GM23338 (cell line): Measurements from ENCODE around the gene ADCY6. TPM values are rescaled to one million over a fixed set of nuclear protein-coding genes. Genes with fewer than 3 reads are reported as not detected.

Experiments used
- ATAC-seq: fragments of 200-7000 bp; cut with Tn5 transposase; 3 replicates; pipeline ENCODE4 v1.9.1; 2020
- DNase-seq: peaks from one replicate; pipeline ENCODE4 v3.0.0-alpha.2; 2015; ENCODE audit warnings: low spot score
- H2AFZ ChIP-seq: fragments of 200-600 bp; sonication (generic); 2 replicates; pipeline ENCODE4 v1.8.0; 2016; ENCODE audit warnings: antibody characterized with exemption, mild to moderate bottlenecking, moderate library complexity
- H3F3A ChIP-seq: fragments of 200-600 bp; sonication (generic); replicated peaks from 2 replicates; pipeline ENCODE4 v1.8.0; 2017; ENCODE audit warnings: antibody characterized with exemption, mixed run types, low read depth
- H3K27ac ChIP-seq: fragments of 200-600 bp; sonication (generic); 2 replicates; pipeline ENCODE4 v1.6.1; 2016; ENCODE audit warnings: low read depth
- H3K27me3 ChIP-seq: fragments of 200-600 bp; sonication (generic); 2 replicates; pipeline ENCODE4 v1.8.0; 2016; ENCODE audit warnings: mild to moderate bottlenecking, mixed run types, moderate library complexity; ENCODE audit not compliant: insufficient read depth
- H3K36me3 ChIP-seq: fragments of 200-600 bp; sonication (generic); 2 replicates; pipeline ENCODE4 v1.8.0; 2016; ENCODE audit warnings: mild to moderate bottlenecking; ENCODE audit not compliant: insufficient read depth
- H3K4me1 ChIP-seq: fragments of 200-600 bp; sonication (generic); 2 replicates; pipeline ENCODE4 v1.8.0; 2016; ENCODE audit warnings: mild to moderate bottlenecking, moderate library complexity; ENCODE audit not compliant: insufficient read depth
- H3K4me2 ChIP-seq: fragments of 200-600 bp; sonication (generic); 2 replicates; pipeline ENCODE4 v1.7.1; 2017; ENCODE audit warnings: mixed run types
- H3K4me3 ChIP-seq: fragments of 200-600 bp; sonication (generic); 2 replicates; pipeline ENCODE4 v1.6.1; 2016; ENCODE audit warnings: mixed run types
- H3K79me2 ChIP-seq: fragments of 200-600 bp; sonication (generic); replicated peaks from 2 replicates; pipeline ENCODE4 v1.8.0; 2017; ENCODE audit warnings: mild to moderate bottlenecking; ENCODE audit not compliant: insufficient read depth
- H3K9me2 ChIP-seq: fragments of 200-600 bp; sonication (generic); 2 replicates; pipeline ENCODE4 v1.8.0; 2017; ENCODE audit not compliant: insufficient read depth
- H4K20me1 ChIP-seq: fragments of 200-600 bp; sonication (generic); replicated peaks from 2 replicates; pipeline ENCODE4 v1.8.0; 2017; ENCODE audit warnings: mild to moderate bottlenecking; ENCODE audit not compliant: insufficient read depth
- H3K27ac Mint-ChIP-seq: 2 replicates; pipeline ENCODE4 v1.8.0; 2020; ENCODE audit warnings: inconsistent platforms, mild to moderate bottlenecking, moderate library complexity, mixed read lengths
- H3K27me3 Mint-ChIP-seq: 3 replicates; pipeline ENCODE4 v1.8.0; 2022; ENCODE audit warnings: low read depth, mild to moderate bottlenecking, moderate library complexity, mixed read lengths, inconsistent platforms; ENCODE audit not compliant: insufficient read depth, poor library complexity
- H3K36me3 Mint-ChIP-seq: 3 replicates; pipeline ENCODE4 v1.8.0; 2021; ENCODE audit warnings: low read depth, mild to moderate bottlenecking, inconsistent platforms, moderate library complexity, mixed read lengths
- H3K4me1 Mint-ChIP-seq: 3 replicates; pipeline ENCODE4 v1.8.0; 2020; ENCODE audit warnings: mild to moderate bottlenecking, inconsistent platforms, mixed read lengths
- H3K4me3 Mint-ChIP-seq: 3 replicates; pipeline ENCODE4 v1.8.0; 2021; ENCODE audit warnings: moderate library complexity, mild to moderate bottlenecking, inconsistent platforms, mixed read lengths
- H3K9me3 Mint-ChIP-seq: 3 replicates; pipeline ENCODE4 v1.8.0; 2020; ENCODE audit warnings: moderate library complexity, mild to moderate bottlenecking, inconsistent platforms, mixed read lengths
- CREB1 ChIP-seq: fragments of 250-450 bp; sonication (Bioruptor Pico); IDR thresholded peaks from 2 replicates; pipeline ENCODE4 v1.5.0; 2020; ENCODE audit warnings: low read depth, mild to moderate bottlenecking, moderate library complexity
- EZH2 ChIP-seq: fragments of 200-600 bp; sonication (generic); IDR thresholded peaks from one replicate; pipeline ENCODE4 v1.8.0; 2017; ENCODE audit warnings: antibody characterized with exemption, mild to moderate bottlenecking, low read depth; ENCODE audit not compliant: unreplicated experiment
- EZH2phosphoT487 ChIP-seq: fragments of 200-600 bp; sonication (generic); IDR thresholded peaks from one replicate; pipeline ENCODE4 v1.8.1; 2018; ENCODE audit warnings: antibody characterized with exemption; ENCODE audit not compliant: unreplicated experiment
- JUNB ChIP-seq: IDR thresholded peaks from one replicate; pipeline ENCODE4 v1.6.1; 2016; ENCODE audit warnings: antibody characterized with exemption; ENCODE audit not compliant: unreplicated experiment
- NANOG ChIP-seq: IDR thresholded peaks from 2 replicates; pipeline ENCODE4 v1.6.1; 2016; ENCODE audit warnings: antibody characterized with exemption, borderline replicate concordance
- POLR2AphosphoS5 ChIP-seq: IDR thresholded peaks from 2 replicates; pipeline ENCODE4 v1.6.1; 2016; ENCODE audit warnings: antibody characterized with exemption, low read depth
- STAT1 ChIP-seq: IDR thresholded peaks from one replicate; pipeline ENCODE4 v1.6.1; 2016; ENCODE audit warnings: antibody characterized with exemption; ENCODE audit not compliant: unreplicated experiment
- ZNF114 ChIP-seq: fragments of 250-450 bp; sonication (Bioruptor Pico); IDR thresholded peaks from 2 replicates; pipeline ENCODE4 v1.5.0; 2020; ENCODE audit warnings: mild to moderate bottlenecking, moderate library complexity
- ZNF331 ChIP-seq: fragments of 250-450 bp; sonication (Bioruptor Pico); IDR thresholded peaks from 2 replicates; pipeline ENCODE4 v1.5.0; 2020; ENCODE audit warnings: low read depth, mild to moderate bottlenecking, moderate library complexity
- polyA plus RNA-seq: library from polyadenylated mRNA; unstranded; fragments of >200 nt; fragmentation: Nextera tagmentation; extraction: Ambion mirVana; gene quantifications from 2 replicates; pipeline ENCODE4 v1.2.1, GENCODE V29; 2016
- total RNA-seq: library from RNA; depleted of rRNA; stranded (reverse); fragments of >200 nt; shearing (Covaris generic); gene quantifications from 2 replicates; pipeline ENCODE4 v1.2.3, GENCODE V29; 2014
- TF ChIP-seq, protein P1 (sequence below): IDR thresholded peaks from one replicate; pipeline ENCODE4 v1.6.1; 2018; ENCODE audit warnings: antibody characterized with exemption; ENCODE audit not compliant: unreplicated experiment
- TF ChIP-seq, protein P2 (sequence below), 2 experiments: fragments of 200-600 bp in 1 of 2; sonication (generic) in 1 of 2; conservative IDR thresholded peaks; 2 replicates each; pipeline versions ENCODE4 v1.5.1 to v1.6.1; 2016 to 2017; ENCODE audit warnings: antibody characterized with exemption in 2 of 2, low read depth in 2 of 2, mild to moderate bottlenecking in 2 of 2, moderate library complexity in 1 of 2
- TF ChIP-seq, protein P3 (sequence below): IDR thresholded peaks from 2 replicates; pipeline ENCODE4 v1.6.1; 2016; ENCODE audit warnings: antibody characterized with exemption

The ADCY6 gene
- total and polyA plus RNA-seq, 2 experiments from 2014 or later, result 1.0 to 16.5 TPM

DNA sequence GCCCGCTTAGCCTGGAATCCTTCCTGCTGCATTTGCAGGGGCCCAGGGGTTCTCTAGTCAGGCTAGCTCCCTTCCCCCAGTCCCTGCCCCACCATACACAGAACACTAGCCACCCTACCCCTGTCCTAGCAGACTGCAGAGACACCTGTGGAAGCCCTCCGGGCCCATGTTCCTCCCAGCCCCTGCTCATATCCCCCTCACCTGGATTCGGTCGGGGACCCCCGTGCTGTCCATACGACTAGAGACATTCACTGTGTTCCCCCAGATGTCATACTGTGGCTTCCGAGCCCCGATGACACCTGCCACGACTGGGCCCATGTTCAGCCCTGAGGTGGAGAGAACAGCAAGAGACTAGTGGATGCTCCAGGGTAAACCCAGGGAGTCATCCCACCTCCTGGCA, 20.2 kb downstream of the ADCY6 start:
- DNase-seq (no peak), ATAC-seq (peak; percentile 22; the same call in 1 of the 3 replicates)
- Mint-ChIP-seq H3K36me3 (peaks cover 23% of the 10 kb centered on the region; the same call in 2 of the 3 replicates), H3K4me3 (no peak overlapping the region), H3K27me3 (peaks cover 8% of the 10 kb centered on the region), H3K9me3 (no peaks in the 10 kb centered on the region), H3K27ac (peak overlapping the region; percentile 80), H3K4me1 (peaks cover 23% of the 10 kb centered on the region)
- TF ChIP-seq NANOG (no peak), ZNF331 (no peak), STAT1 (no peak), CREB1 (CRISPR knock-in tag) (no peak), EZH2 (no peak), ZNF114 (no peak), JUNB (no peak), EZH2phosphoT487 (no peak)
- TF ChIP-seq, protein P1, sequence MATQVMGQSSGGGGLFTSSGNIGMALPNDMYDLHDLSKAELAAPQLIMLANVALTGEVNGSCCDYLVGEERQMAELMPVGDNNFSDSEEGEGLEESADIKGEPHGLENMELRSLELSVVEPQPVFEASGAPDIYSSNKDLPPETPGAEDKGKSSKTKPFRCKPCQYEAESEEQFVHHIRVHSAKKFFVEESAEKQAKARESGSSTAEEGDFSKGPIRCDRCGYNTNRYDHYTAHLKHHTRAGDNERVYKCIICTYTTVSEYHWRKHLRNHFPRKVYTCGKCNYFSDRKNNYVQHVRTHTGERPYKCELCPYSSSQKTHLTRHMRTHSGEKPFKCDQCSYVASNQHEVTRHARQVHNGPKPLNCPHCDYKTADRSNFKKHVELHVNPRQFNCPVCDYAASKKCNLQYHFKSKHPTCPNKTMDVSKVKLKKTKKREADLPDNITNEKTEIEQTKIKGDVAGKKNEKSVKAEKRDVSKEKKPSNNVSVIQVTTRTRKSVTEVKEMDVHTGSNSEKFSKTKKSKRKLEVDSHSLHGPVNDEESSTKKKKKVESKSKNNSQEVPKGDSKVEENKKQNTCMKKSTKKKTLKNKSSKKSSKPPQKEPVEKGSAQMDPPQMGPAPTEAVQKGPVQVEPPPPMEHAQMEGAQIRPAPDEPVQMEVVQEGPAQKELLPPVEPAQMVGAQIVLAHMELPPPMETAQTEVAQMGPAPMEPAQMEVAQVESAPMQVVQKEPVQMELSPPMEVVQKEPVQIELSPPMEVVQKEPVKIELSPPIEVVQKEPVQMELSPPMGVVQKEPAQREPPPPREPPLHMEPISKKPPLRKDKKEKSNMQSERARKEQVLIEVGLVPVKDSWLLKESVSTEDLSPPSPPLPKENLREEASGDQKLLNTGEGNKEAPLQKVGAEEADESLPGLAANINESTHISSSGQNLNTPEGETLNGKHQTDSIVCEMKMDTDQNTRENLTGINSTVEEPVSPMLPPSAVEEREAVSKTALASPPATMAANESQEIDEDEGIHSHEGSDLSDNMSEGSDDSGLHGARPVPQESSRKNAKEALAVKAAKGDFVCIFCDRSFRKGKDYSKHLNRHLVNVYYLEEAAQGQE, result no peak
- no peaks in the 10 kb centered on the region for H3K9me2 ChIP-seq
- no peak overlapping the region for H2AFZ ChIP-seq
- no peak overlapping the region for H3K4me3 ChIP-seq
- no peak overlapping the region for H3K27ac ChIP-seq
- peak overlapping the region; percentile 48; the same call in 1 of the 2 replicates for H3K4me2 ChIP-seq
- H3K79me2 ChIP-seq, result no peaks in the 10 kb centered on the region
- no peaks in the 10 kb centered on the region for H3K27me3 ChIP-seq
- H4K20me1 ChIP-seq, result no peaks in the 10 kb centered on the region
- peaks cover 7% of the 10 kb centered on the region for H3K4me1 ChIP-seq
- no peaks in the 10 kb centered on the region for H3F3A ChIP-seq
- no peaks in the 10 kb centered on the region for H3K36me3 ChIP-seq

DNA sequence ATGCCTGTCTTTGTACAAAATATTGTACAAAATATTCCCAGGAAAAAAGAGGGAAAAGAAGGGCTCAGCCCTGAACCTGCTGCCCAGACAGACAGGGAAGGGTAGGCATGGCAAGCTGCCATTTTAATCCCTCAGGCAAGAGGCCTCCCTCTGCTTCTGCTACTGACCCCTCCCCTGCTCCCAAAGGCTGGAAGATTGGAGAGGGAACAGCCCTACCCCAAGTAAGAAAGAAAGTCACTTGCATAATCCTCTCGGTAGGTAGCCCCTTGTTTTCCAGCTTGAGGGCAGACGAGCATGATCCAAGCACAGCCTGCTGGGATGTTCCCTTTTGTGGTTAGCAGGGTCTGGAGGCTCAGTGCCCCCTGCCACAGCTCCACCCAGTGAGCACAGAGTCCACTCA, 20.7 kb downstream of the ADCY6 start:
- H3K4me1 Mint-ChIP-seq, result peaks cover 23% of the 10 kb centered on the region
- H3K4me1 ChIP-seq, result peaks cover 7% of the 10 kb centered on the region
- H3K36me3 Mint-ChIP-seq, result peaks cover 23% of the 10 kb centered on the region; the same call in 2 of the 3 replicates
- H3K27me3 Mint-ChIP-seq, result peaks cover 8% of the 10 kb centered on the region
- no peak overlapping the region for H3K4me3 ChIP-seq
- H3K9me3 Mint-ChIP-seq, result no peaks in the 10 kb centered on the region
- no peak overlapping the region for H2AFZ ChIP-seq
- H3F3A ChIP-seq, result no peaks in the 10 kb centered on the region
- H3K27ac Mint-ChIP-seq, result peak overlapping the region; percentile 80; the same call in 1 of the 2 replicates
- DNase-seq, result peak; percentile 29
- H4K20me1 ChIP-seq, result no peaks in the 10 kb centered on the region
- H3K9me2 ChIP-seq, result no peaks in the 10 kb centered on the region
- peak overlapping the region; percentile 48; the same call in 1 of the 2 replicates for H3K4me2 ChIP-seq
- ATAC-seq, result peak; percentile 95
- no peaks in the 10 kb centered on the region for H3K36me3 ChIP-seq
- H3K27ac ChIP-seq, result no peak overlapping the region
- no peaks in the 10 kb centered on the region for H3K27me3 ChIP-seq
- H3K79me2 ChIP-seq, result no peaks in the 10 kb centered on the region
- H3K4me3 Mint-ChIP-seq, result no peak overlapping the region
- TF ChIP-seq, protein P2, sequence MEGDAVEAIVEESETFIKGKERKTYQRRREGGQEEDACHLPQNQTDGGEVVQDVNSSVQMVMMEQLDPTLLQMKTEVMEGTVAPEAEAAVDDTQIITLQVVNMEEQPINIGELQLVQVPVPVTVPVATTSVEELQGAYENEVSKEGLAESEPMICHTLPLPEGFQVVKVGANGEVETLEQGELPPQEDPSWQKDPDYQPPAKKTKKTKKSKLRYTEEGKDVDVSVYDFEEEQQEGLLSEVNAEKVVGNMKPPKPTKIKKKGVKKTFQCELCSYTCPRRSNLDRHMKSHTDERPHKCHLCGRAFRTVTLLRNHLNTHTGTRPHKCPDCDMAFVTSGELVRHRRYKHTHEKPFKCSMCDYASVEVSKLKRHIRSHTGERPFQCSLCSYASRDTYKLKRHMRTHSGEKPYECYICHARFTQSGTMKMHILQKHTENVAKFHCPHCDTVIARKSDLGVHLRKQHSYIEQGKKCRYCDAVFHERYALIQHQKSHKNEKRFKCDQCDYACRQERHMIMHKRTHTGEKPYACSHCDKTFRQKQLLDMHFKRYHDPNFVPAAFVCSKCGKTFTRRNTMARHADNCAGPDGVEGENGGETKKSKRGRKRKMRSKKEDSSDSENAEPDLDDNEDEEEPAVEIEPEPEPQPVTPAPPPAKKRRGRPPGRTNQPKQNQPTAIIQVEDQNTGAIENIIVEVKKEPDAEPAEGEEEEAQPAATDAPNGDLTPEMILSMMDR (conservative IDR thresholded peaks at IDR 0.05; ENCODE audit: low read depth in 2 of 2), result no peak
- TF ChIP-seq NANOG, result no peak
- TF ChIP-seq CREB1 (CRISPR knock-in tag), result no peak
- no peak for TF ChIP-seq EZH2phosphoT487
- TF ChIP-seq STAT1, result no peak
- TF ChIP-seq ZNF114, result no peak
- TF ChIP-seq, protein P1, result no peak
- TF ChIP-seq, protein P3, sequence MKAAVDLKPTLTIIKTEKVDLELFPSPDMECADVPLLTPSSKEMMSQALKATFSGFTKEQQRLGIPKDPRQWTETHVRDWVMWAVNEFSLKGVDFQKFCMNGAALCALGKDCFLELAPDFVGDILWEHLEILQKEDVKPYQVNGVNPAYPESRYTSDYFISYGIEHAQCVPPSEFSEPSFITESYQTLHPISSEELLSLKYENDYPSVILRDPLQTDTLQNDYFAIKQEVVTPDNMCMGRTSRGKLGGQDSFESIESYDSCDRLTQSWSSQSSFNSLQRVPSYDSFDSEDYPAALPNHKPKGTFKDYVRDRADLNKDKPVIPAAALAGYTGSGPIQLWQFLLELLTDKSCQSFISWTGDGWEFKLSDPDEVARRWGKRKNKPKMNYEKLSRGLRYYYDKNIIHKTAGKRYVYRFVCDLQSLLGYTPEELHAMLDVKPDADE, result no peak
- no peak for TF ChIP-seq JUNB
- no peak for TF ChIP-seq POLR2AphosphoS5
- no peak for TF ChIP-seq EZH2
